GM06990 (cell line): ENCODE data around the gene PRUNE2.
"Not testable (repeated sequence)": the region's sequence is repeated elsewhere in the genome, so short reads cannot be mapped to it uniquely, and the experiment has no call there.

Experiments
- DNase-seq: peaks from one replicate; pipeline ENCODE4 v3.0.0-alpha.2; 2011; ENCODE audit not compliant: insufficient read length; ENCODE audit errors: extremely low read depth
- H3K27me3 ChIP-seq: replicated peaks from 2 replicates; pipeline ENCODE4 v1.6.0; 2011; ENCODE audit warnings: low read length; ENCODE audit not compliant: control insufficient read depth, insufficient read depth
- H3K36me3 ChIP-seq: 2 replicates; pipeline ENCODE4 v1.5.1; 2011; ENCODE audit warnings: low read length; ENCODE audit not compliant: control insufficient read depth, insufficient read depth
- H3K4me3 ChIP-seq: replicated peaks from 2 replicates; pipeline ENCODE4 v1.5.1; 2011; ENCODE audit warnings: low read depth, mild to moderate bottlenecking, control low read depth, low read length
- CTCF ChIP-seq: IDR thresholded peaks from 2 replicates; pipeline ENCODE4 v1.5.1; 2011; ENCODE audit warnings: low read length, control low read depth, mild to moderate bottlenecking, inconsistent platforms; ENCODE audit not compliant: insufficient read depth, poor library complexity, severe bottlenecking

PRUNE2 gene

GRCh38 chr9:76859860-76860259 lies 46.1 kb downstream of the PRUNE2 start:
- Histone ChIP-seq H3K4me3 (no peak overlapping the region), H3K36me3 (no peaks in the 10 kb centered on the region), H3K27me3 (no peaks in the 10 kb centered on the region)
- no peak for DNase-seq
- no peak for TF ChIP-seq CTCF

- H3K27me3 ChIP-seq, H3K36me3 ChIP-seq, DNase-seq, H3K4me3 ChIP-seq: not testable (repeated sequence)
Observed at GRCh38 chr9:76858248-76858647, 47.7 kb downstream of the PRUNE2 start.

- TF ChIP-seq CTCF: no peak
Observed at GRCh38 chr9:76856016-76856415, 49.9 kb downstream of the PRUNE2 start.

GRCh38 chr9:76855015-76855414 lies 50.9 kb downstream of the PRUNE2 start:
- TF ChIP-seq CTCF: no peak
- no peak for DNase-seq
- no peak overlapping the region for H3K4me3 ChIP-seq
- H3K36me3 ChIP-seq: no peaks in the 10 kb centered on the region
- H3K27me3 ChIP-seq: no peaks in the 10 kb centered on the region

More at GRCh38 chr9:76856016-76856415, 49.9 kb downstream of the PRUNE2 start:
- DNase-seq: no peak
- H3K4me3 ChIP-seq: no peak overlapping the region
- no peaks in the 10 kb centered on the region for H3K27me3 ChIP-seq
- H3K36me3 ChIP-seq: no peaks in the 10 kb centered on the region

- H3K27me3 ChIP-seq: no peaks in the 10 kb centered on the region
- no peak overlapping the region for H3K4me3 ChIP-seq
- H3K36me3 ChIP-seq: no peaks in the 10 kb centered on the region
- no peak for DNase-seq
- TF ChIP-seq CTCF: no peak
Observed at GRCh38 chr9:76852026-76852425, 53.9 kb downstream of the PRUNE2 start.

- H3K36me3 ChIP-seq: no peaks in the 10 kb centered on the region
- no peak for TF ChIP-seq CTCF
- H3K4me3 ChIP-seq: no peak overlapping the region
- no peaks in the 10 kb centered on the region for H3K27me3 ChIP-seq
- no peak for DNase-seq
Observed at GRCh38 chr9:76846297-76846696, 59.6 kb downstream of the PRUNE2 start.
